Immature natural killer cell (primary cell): ENCODE measurements around the gene CD248. TPM values are rescaled to one million over a fixed set of nuclear protein-coding genes. Genes with fewer than 3 reads are reported as not detected.

ENCODE experiments used
- DNase-seq, 3 donors: peaks; one replicate each; pipeline ENCODE4 v3.0.0; 2022; ENCODE audit warnings: mixed read lengths in 1 of 3
- H3K27ac Mint-ChIP-seq, 6 donors: one replicate each; pipeline ENCODE4 v1.8.0; 2020; ENCODE audit warnings: mixed read lengths in 6 of 6, mild to moderate bottlenecking in 5 of 6, inconsistent platforms in 4 of 6, moderate library complexity in 3 of 6
- H3K27me3 Mint-ChIP-seq, 3 donors: one replicate each; pipeline ENCODE4 v1.8.0; 2020 to 2021; ENCODE audit warnings: low read depth in 3 of 3, mild to moderate bottlenecking in 3 of 3, mixed read lengths in 3 of 3, moderate library complexity in 3 of 3, inconsistent platforms in 1 of 3
- H3K36me3 Mint-ChIP-seq, 3 donors: one replicate each; pipeline ENCODE4 v1.8.0; 2020; ENCODE audit warnings: mixed read lengths in 3 of 3, inconsistent platforms in 2 of 3, mild to moderate bottlenecking in 2 of 3
- H3K4me1 Mint-ChIP-seq, 2 donors: one replicate each; pipeline ENCODE4 v1.8.0; 2020; ENCODE audit warnings: inconsistent platforms in 2 of 2, mild to moderate bottlenecking in 2 of 2, mixed read lengths in 2 of 2, moderate library complexity in 1 of 2
- H3K4me3 Mint-ChIP-seq, 5 donors: one replicate each; pipeline ENCODE4 v1.8.0; 2020; ENCODE audit warnings: mild to moderate bottlenecking in 5 of 5, mixed read lengths in 5 of 5, inconsistent platforms in 3 of 5, moderate library complexity in 3 of 5
- H3K9me3 Mint-ChIP-seq, 6 donors: one replicate each; pipeline ENCODE4 v1.8.0; 2020; ENCODE audit warnings: mild to moderate bottlenecking in 6 of 6, mixed read lengths in 6 of 6, inconsistent platforms in 4 of 6, moderate library complexity in 3 of 6
- polyA plus RNA-seq, 3 donors: library from polyadenylated mRNA; unstranded; fragments of 300-500 nt; fragmentation: Illumina TruSeq; gene quantifications; one replicate each; pipeline ENCODE4 v1.2.3, GENCODE V29; 2021

Gene CD248
- polyA plus RNA-seq, 3 donors from 2014 or later, result not detected

GRCh38 chr11:66337103-66337899 is 20.5 kb upstream of the CD248 start:
- Mint-ChIP-seq H3K27me3 (peaks cover 11 to 20% (median 13%) of the 10 kb centered on the region in 3 donors), H3K4me1 (peaks cover 15 to 23% of the 10 kb centered on the region in 2 donors)

DNA sequence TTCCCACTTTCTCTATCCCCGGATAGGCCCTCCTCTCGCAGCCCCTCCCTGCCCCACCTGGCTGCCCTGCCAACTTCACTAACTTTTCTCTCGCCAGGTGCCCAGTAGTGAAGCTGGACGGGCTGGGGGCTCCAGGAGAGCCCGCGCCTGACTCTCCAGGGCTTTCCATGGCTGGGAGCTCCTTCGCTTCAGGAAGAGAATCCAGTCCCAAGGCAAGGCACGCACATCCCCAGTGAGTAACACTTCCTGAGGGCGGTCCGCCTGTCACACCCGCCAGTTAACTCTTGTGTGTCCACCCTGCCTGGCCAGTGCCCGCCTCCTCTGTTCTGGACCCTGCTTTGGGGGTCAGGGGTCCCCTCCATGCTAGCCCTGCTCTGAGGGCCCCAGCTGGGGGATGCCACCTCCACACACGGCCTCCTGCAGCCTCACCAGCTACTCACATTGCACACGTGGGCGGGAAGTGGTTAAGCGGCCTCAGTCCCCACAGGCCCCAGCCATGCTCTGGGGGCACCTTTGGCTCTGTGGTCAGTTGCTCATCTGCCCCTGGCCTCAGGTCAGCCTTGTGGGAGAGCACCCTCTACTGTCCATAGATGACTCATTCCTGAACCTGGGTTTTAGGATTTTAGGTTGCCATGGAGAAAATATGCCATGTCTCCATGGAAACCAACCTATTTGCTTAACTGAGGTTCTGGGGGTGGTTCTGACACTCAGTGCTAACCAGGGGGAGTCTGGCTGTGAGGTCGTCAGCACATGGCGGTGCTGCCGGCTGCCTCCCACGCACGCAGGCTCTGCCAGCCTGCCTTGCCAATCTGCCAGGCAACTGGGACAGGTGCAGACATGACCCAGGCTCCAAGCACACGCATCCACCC is 19.6 kb upstream of the CD248 start, which contains the start of gene RIN1:
Gene RIN1, minus strand, starts transcription at position 201 of the 869 bp plus-strand sequence. Its CDS starts 32 bp downstream, at position 169.
- H3K27me3 Mint-ChIP-seq, result peaks cover 6 to 20% (median 11%) of the 10 kb centered on the region in 3 donors
- DNase-seq, result peak; percentile 81 to 82 (median 81)
- no peaks in the 10 kb centered on the region for H3K9me3 Mint-ChIP-seq
- H3K27ac Mint-ChIP-seq, result peak within 1 kb of the TSS in 5 of 6 donors; percentile 60 to 84 (median 76)
- peaks cover 7 to 34% (median 22%) of the 10 kb centered on the region in 3 donors for H3K36me3 Mint-ChIP-seq
- peaks cover 15 to 20% of the 10 kb centered on the region in 2 donors for H3K4me1 Mint-ChIP-seq
- peak within 1 kb of the TSS; percentile 72 to 78 (median 77) for H3K4me3 Mint-ChIP-seq

More at GRCh38 chr11:66337103-66337899, 20.5 kb upstream of the CD248 start:
- Mint-ChIP-seq H3K4me3 (peak overlapping the region in 4 of 5 donors; percentile 76 to 78 (median 78)), H3K36me3 (peaks cover 14 to 41% (median 29%) of the 10 kb centered on the region in 3 donors), H3K9me3 (no peaks in the 10 kb centered on the region), H3K27ac (peak overlapping the region in 5 of 6 donors; percentile 60 to 83 (median 69))
- no peak for DNase-seq

DNA sequence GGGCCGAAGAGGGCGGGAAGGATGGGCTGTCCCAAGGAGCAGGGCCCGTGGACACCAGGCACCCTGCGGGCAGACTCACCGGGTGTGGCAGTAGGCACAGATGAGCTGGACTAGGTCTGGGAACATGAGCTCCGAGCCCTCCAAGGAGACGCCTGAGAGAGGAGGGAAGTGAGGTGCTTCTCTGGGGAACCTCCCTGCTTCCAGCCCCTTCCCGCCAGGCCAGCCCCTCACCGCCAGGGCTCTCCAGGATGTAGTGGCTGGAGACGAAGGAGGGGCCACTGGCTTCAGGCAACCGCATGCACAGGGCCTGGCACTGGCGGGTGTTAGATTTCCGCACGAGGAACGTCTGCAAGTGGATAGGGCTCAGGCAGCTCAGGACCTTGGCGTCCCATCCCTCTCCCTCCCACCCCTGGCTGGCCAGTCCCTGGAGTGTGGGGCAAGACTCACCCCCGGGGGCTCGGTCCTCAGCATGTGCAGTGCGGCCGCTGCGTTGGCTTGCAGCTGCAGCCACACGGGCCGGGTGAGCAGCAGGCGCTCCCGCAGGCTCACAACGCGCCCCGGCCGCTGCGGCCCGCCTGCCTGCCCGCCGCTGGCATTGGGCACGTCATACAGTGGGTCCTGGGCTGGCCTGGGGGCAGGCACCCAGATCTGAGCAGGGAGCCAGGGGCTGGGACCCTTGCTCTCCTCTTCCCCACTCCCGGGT is 18.8 kb upstream of the CD248 start:
- H3K27me3 Mint-ChIP-seq, result peaks cover 6 to 20% (median 10%) of the 10 kb centered on the region in 3 donors
- H3K4me1 Mint-ChIP-seq, result peaks cover 15 to 19% of the 10 kb centered on the region in 2 donors
- no peaks in the 10 kb centered on the region for H3K9me3 Mint-ChIP-seq
- no peak for DNase-seq
- H3K36me3 Mint-ChIP-seq, result peaks cover 5 to 26% (median 19%) of the 10 kb centered on the region in 3 donors
- H3K27ac Mint-ChIP-seq, result peak overlapping the region in 3 of 6 donors; percentile 23 to 84 (median 45)
- H3K4me3 Mint-ChIP-seq, result peak overlapping the region; percentile 72 to 78 (median 77)

DNA sequence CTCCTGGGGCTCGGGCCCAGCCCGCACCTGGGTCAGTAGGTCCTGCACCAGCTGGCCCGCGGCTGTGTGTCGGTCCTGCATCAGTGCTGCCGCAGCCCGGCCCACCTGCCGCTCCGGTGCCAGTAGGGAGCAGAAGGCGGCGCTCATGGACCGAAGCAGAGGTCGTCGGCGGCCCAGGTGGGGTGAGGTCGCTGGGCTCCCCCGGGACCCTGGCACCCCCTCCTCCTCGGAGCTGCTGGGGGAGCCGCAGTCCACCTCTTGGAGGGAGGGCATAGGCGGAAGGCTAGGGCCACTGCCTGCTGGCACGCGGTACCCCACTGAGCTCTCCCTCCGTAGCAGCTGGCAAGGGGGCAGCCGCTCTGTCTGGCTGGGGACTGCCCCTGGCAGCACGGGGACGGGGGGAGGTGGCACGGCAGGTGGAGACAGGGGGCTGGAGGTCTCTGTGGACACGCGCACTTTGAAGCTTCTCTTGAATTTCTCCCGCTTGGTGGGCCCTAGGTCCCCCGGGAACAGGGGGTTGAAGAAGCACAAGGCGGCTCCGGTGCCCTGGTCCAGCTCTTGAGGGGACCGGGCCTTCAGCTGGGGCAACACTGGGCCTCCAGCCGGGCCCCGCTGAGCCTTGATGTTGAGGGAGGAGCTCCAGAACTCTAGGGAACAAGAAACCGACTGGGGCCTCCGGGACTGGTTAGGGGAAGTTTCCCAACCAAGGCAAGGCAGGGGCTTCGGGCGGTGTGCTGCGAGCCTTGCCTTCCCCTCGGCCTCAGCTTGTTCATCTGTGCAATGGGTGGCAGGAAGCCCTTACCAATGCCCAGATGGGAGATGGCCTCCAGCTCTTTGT is 18.0 kb upstream of the CD248 start:
- no peaks in the 10 kb centered on the region for H3K9me3 Mint-ChIP-seq
- H3K27ac Mint-ChIP-seq, result peak overlapping the region in 3 of 6 donors; percentile 23 to 84 (median 45)
- peak overlapping the region in 3 of 5 donors; percentile 14 to 52 (median 49) for H3K4me3 Mint-ChIP-seq

DNA sequence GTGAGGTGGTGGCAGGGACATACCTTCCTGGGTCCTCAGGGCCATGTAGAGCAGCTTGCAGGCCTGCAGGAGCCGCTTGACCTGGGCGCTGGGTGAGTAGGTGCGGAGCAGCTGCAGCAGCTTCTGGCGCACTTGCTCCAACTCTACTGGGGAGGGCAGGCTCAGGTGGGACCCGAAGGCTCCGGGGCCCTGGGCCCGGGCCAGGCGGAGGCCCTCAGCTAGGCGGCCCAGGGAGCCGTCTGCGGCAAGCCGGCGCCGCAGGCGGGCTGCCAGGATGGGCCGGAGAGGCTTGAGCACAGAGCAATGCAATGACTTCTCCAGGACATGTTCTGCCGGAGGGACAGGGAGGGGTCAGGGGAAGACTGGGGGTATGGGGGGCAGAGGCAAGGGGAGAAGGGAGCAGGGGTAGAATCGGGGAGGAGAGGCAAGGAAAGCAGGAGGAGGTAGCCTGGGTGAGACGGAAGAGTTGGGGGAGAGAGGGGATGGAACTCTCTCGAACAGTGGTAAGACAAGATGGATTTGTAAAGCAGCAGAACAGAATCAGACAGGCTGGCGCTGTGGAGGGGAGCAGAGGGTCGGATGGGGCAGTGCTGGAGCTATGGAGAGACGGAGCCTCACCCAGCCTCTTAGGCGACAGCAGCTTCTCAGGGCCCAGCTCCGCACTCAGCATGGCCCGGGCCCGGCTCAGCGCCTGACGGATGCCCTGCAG is 17.2 kb upstream of the CD248 start:
- H3K4me1 Mint-ChIP-seq, result peaks cover 16 to 29% of the 10 kb centered on the region in 2 donors
- no peaks in the 10 kb centered on the region for H3K9me3 Mint-ChIP-seq
- no peak overlapping the region for H3K4me3 Mint-ChIP-seq
- no peak for DNase-seq
- H3K36me3 Mint-ChIP-seq, result peaks cover 2 to 16% (median 15%) of the 10 kb centered on the region in 3 donors
- peak overlapping the region in 1 of 6 donors; percentile 58 for H3K27ac Mint-ChIP-seq
- peaks cover 6 to 17% (median 10%) of the 10 kb centered on the region in 3 donors for H3K27me3 Mint-ChIP-seq

More for the DNA sequence above, 18.0 kb upstream of the CD248 start:
- Mint-ChIP-seq H3K27me3 (peaks cover 6 to 17% (median 10%) of the 10 kb centered on the region in 3 donors), H3K4me1 (peaks cover 15 to 24% of the 10 kb centered on the region in 2 donors), H3K36me3 (peaks cover 5 to 22% (median 19%) of the 10 kb centered on the region in 3 donors)
- DNase-seq, result no peak

- H3K4me1 Mint-ChIP-seq, result peaks cover 23 to 35% of the 10 kb centered on the region in 2 donors
- H3K9me3 Mint-ChIP-seq, result no peaks in the 10 kb centered on the region
- H3K4me3 Mint-ChIP-seq, result no peak overlapping the region
- no peak for DNase-seq
- no peak overlapping the region for H3K27ac Mint-ChIP-seq
- H3K27me3 Mint-ChIP-seq, result peaks cover 6 to 21% (median 8%) of the 10 kb centered on the region in 3 donors
- peaks cover 0 to 11% (median 10%) of the 10 kb centered on the region in 3 donors for H3K36me3 Mint-ChIP-seq
Observed at GRCh38 chr11:66333220-66333877, 16.5 kb upstream of the CD248 start.

GRCh38 chr11:66332371-66333219 is 15.8 kb upstream of the CD248 start:
- DNase-seq, result no peak
- no peak overlapping the region for H3K4me3 Mint-ChIP-seq
- H3K27me3 Mint-ChIP-seq, result peaks cover 6 to 27% (median 13%) of the 10 kb centered on the region in 3 donors
- no peak overlapping the region for H3K27ac Mint-ChIP-seq
- peaks cover 0 to 9% (median 7%) of the 10 kb centered on the region in 3 donors for H3K36me3 Mint-ChIP-seq
- no peaks in the 10 kb centered on the region for H3K9me3 Mint-ChIP-seq
- peaks cover 31 to 43% of the 10 kb centered on the region in 2 donors for H3K4me1 Mint-ChIP-seq

DNA sequence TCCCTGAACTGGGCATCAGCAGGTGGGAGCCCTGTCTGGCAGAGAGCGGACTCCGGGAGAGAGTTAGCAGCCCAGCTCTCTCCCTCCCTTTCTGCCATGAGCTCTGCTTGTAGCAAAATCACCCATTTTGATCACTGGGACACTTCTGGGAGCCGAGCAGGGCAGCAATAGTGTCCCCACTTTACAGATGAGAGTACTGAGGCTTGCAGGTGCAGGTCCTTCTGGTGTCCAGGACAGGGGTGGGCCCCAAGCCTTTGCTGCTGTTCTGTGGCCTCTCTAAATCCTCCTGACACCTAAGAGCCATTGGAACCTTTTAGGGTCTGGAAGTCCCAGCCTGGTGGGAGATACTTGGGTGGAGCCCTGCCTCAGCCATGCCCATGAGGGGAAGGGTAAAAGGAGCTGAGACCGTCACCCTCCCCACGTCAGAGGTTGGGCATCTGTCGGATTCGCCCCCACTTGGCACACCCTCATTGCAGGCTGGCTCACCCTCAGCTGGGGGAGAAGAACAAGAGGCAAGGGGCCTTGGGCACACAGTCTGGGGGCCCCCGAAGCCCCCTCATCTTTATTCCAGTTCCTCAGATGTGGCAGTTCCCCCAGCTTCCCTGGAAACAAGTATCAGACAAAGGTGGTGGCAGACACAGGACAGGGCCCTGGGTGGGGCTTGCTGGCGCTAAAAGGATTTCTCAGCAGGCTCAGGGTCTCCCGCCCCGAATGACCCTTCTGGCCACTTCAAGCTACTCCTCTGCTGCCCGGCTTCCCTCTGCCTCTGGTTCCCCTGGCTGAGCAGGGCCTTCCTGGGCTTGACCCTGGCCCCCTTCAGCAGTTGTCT is 14.9 kb upstream of the CD248 start:
- peaks cover 3 to 27% (median 13%) of the 10 kb centered on the region in 3 donors for H3K27me3 Mint-ChIP-seq
- no peak for DNase-seq
- no peaks in the 10 kb centered on the region for H3K9me3 Mint-ChIP-seq
- H3K4me1 Mint-ChIP-seq, result peaks cover 30 to 41% of the 10 kb centered on the region in 2 donors
- peaks cover 0 to 2% (median 2%) of the 10 kb centered on the region in 3 donors for H3K36me3 Mint-ChIP-seq
- H3K27ac Mint-ChIP-seq, result no peak overlapping the region
- H3K4me3 Mint-ChIP-seq, result no peak overlapping the region

DNA sequence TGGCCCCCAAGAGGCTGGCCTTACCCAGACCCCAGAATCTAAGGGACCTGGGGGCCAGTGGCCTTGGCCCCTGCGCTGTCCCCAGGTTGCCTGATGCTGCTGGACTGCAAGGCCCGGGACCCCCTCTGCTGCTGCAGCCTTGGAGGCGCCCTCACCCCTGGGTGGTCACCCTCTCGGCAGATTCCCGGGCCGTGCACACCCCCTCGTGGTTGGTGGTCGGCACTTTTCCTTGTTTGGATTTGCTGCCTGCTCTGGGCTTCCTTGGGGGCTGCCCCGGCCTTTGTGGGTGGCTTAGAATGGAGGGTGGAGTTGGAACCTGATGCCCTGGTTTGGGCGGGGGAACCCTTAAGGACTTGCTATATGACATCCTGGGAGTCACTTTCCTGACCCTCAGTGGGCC is 14.1 kb upstream of the CD248 start:
- H3K27me3 Mint-ChIP-seq, result peaks cover 0 to 21% (median 6%) of the 10 kb centered on the region in 3 donors
- no peak overlapping the region for H3K4me3 Mint-ChIP-seq
- no peak overlapping the region for H3K27ac Mint-ChIP-seq
- peaks cover 22 to 38% of the 10 kb centered on the region in 2 donors for H3K4me1 Mint-ChIP-seq
- no peaks in the 10 kb centered on the region for H3K36me3 Mint-ChIP-seq
- no peaks in the 10 kb centered on the region for H3K9me3 Mint-ChIP-seq
- no peak for DNase-seq

DNA sequence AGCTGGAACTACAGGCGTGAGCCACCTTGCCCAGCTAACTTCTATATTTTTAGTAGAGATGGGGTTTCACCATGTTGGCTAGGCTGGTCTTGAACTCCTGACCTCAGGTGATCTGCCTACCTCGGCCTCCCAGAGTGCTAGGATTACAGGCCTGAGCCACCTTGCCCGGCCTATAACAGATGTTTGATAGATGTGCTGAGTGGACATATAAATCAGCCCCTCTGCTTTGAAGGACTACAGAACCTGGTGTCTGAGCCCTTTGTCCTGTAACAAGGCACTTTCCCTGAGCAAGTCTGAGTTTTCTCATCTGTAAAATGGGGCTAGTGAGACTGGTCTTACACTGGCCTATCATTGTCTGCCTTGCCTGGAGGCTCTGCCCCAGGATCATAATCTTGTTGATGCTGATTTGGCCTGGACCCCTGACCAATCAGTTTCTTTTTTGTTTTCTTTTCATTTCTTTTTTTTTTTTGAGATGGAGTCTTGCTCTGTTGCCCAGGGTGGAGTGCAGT is 12.4 kb upstream of the CD248 start:
- H3K36me3 Mint-ChIP-seq, result no peaks in the 10 kb centered on the region
- peak overlapping the region in 3 of 5 donors; percentile 58 to 71 (median 62) for H3K4me3 Mint-ChIP-seq
- no peak for DNase-seq
- peaks cover 22 to 39% of the 10 kb centered on the region in 2 donors for H3K4me1 Mint-ChIP-seq
- peaks cover 0 to 21% (median 6%) of the 10 kb centered on the region in 3 donors for H3K27me3 Mint-ChIP-seq
- no peak overlapping the region for H3K27ac Mint-ChIP-seq
- H3K9me3 Mint-ChIP-seq, result no peaks in the 10 kb centered on the region
